GM23338 (cell line): ENCODE measurements around the gene NRL. TPM values are rescaled to one million over a fixed set of nuclear protein-coding genes. Genes with fewer than 3 reads are reported as not detected.

Source experiments
- ATAC-seq: fragments of 200-7000 bp; cut with Tn5 transposase; 3 replicates; pipeline ENCODE4 v1.9.1; 2020
- DNase-seq: peaks from one replicate; pipeline ENCODE4 v3.0.0-alpha.2; 2015; ENCODE audit warnings: low spot score
- H2AFZ ChIP-seq: fragments of 200-600 bp; sonication (generic); 2 replicates; pipeline ENCODE4 v1.8.0; 2016; ENCODE audit warnings: antibody characterized with exemption, mild to moderate bottlenecking, moderate library complexity
- H3F3A ChIP-seq: fragments of 200-600 bp; sonication (generic); replicated peaks from 2 replicates; pipeline ENCODE4 v1.8.0; 2017; ENCODE audit warnings: antibody characterized with exemption, mixed run types, low read depth
- H3K27ac ChIP-seq: fragments of 200-600 bp; sonication (generic); 2 replicates; pipeline ENCODE4 v1.6.1; 2016; ENCODE audit warnings: low read depth
- H3K27me3 ChIP-seq: fragments of 200-600 bp; sonication (generic); 2 replicates; pipeline ENCODE4 v1.8.0; 2016; ENCODE audit warnings: mild to moderate bottlenecking, mixed run types, moderate library complexity; ENCODE audit not compliant: insufficient read depth
- H3K36me3 ChIP-seq: fragments of 200-600 bp; sonication (generic); 2 replicates; pipeline ENCODE4 v1.8.0; 2016; ENCODE audit warnings: mild to moderate bottlenecking; ENCODE audit not compliant: insufficient read depth
- H3K4me1 ChIP-seq: fragments of 200-600 bp; sonication (generic); 2 replicates; pipeline ENCODE4 v1.8.0; 2016; ENCODE audit warnings: mild to moderate bottlenecking, moderate library complexity; ENCODE audit not compliant: insufficient read depth
- H3K4me2 ChIP-seq: fragments of 200-600 bp; sonication (generic); 2 replicates; pipeline ENCODE4 v1.7.1; 2017; ENCODE audit warnings: mixed run types
- H3K4me3 ChIP-seq: fragments of 200-600 bp; sonication (generic); 2 replicates; pipeline ENCODE4 v1.6.1; 2016; ENCODE audit warnings: mixed run types
- H3K79me2 ChIP-seq: fragments of 200-600 bp; sonication (generic); replicated peaks from 2 replicates; pipeline ENCODE4 v1.8.0; 2017; ENCODE audit warnings: mild to moderate bottlenecking; ENCODE audit not compliant: insufficient read depth
- H3K9me2 ChIP-seq: fragments of 200-600 bp; sonication (generic); 2 replicates; pipeline ENCODE4 v1.8.0; 2017; ENCODE audit not compliant: insufficient read depth
- H4K20me1 ChIP-seq: fragments of 200-600 bp; sonication (generic); replicated peaks from 2 replicates; pipeline ENCODE4 v1.8.0; 2017; ENCODE audit warnings: mild to moderate bottlenecking; ENCODE audit not compliant: insufficient read depth
- H3K27ac Mint-ChIP-seq: 2 replicates; pipeline ENCODE4 v1.8.0; 2020; ENCODE audit warnings: inconsistent platforms, mild to moderate bottlenecking, moderate library complexity, mixed read lengths
- H3K27me3 Mint-ChIP-seq: 3 replicates; pipeline ENCODE4 v1.8.0; 2022; ENCODE audit warnings: low read depth, mild to moderate bottlenecking, moderate library complexity, mixed read lengths, inconsistent platforms; ENCODE audit not compliant: insufficient read depth, poor library complexity
- H3K36me3 Mint-ChIP-seq: 3 replicates; pipeline ENCODE4 v1.8.0; 2021; ENCODE audit warnings: low read depth, mild to moderate bottlenecking, inconsistent platforms, moderate library complexity, mixed read lengths
- H3K4me1 Mint-ChIP-seq: 3 replicates; pipeline ENCODE4 v1.8.0; 2020; ENCODE audit warnings: mild to moderate bottlenecking, inconsistent platforms, mixed read lengths
- H3K4me3 Mint-ChIP-seq: 3 replicates; pipeline ENCODE4 v1.8.0; 2021; ENCODE audit warnings: moderate library complexity, mild to moderate bottlenecking, inconsistent platforms, mixed read lengths
- H3K9me3 Mint-ChIP-seq: 3 replicates; pipeline ENCODE4 v1.8.0; 2020; ENCODE audit warnings: moderate library complexity, mild to moderate bottlenecking, inconsistent platforms, mixed read lengths
- CREB1 ChIP-seq: fragments of 250-450 bp; sonication (Bioruptor Pico); IDR thresholded peaks from 2 replicates; pipeline ENCODE4 v1.5.0; 2020; ENCODE audit warnings: low read depth, mild to moderate bottlenecking, moderate library complexity
- EZH2phosphoT487 ChIP-seq: fragments of 200-600 bp; sonication (generic); IDR thresholded peaks from one replicate; pipeline ENCODE4 v1.8.1; 2018; ENCODE audit warnings: antibody characterized with exemption; ENCODE audit not compliant: unreplicated experiment
- POLR2AphosphoS5 ChIP-seq: IDR thresholded peaks from 2 replicates; pipeline ENCODE4 v1.6.1; 2016; ENCODE audit warnings: antibody characterized with exemption, low read depth
- ZNF331 ChIP-seq: fragments of 250-450 bp; sonication (Bioruptor Pico); IDR thresholded peaks from 2 replicates; pipeline ENCODE4 v1.5.0; 2020; ENCODE audit warnings: low read depth, mild to moderate bottlenecking, moderate library complexity
- polyA plus RNA-seq: library from polyadenylated mRNA; unstranded; fragments of >200 nt; fragmentation: Nextera tagmentation; extraction: Ambion mirVana; gene quantifications from 2 replicates; pipeline ENCODE4 v1.2.1, GENCODE V29; 2016
- total RNA-seq: library from RNA; depleted of rRNA; stranded (reverse); fragments of >200 nt; shearing (Covaris generic); gene quantifications from 2 replicates; pipeline ENCODE4 v1.2.3, GENCODE V29; 2014
- TF ChIP-seq, protein P1 (sequence below): fragments of 250-450 bp; sonication (Bioruptor Pico); IDR thresholded peaks from 2 replicates; pipeline ENCODE4 v1.5.0; 2020; ENCODE audit warnings: mild to moderate bottlenecking, moderate library complexity

NRL gene
- total and polyA plus RNA-seq, 2 experiments from 2014 or later = 1.8 to 2.2 TPM

DNA sequence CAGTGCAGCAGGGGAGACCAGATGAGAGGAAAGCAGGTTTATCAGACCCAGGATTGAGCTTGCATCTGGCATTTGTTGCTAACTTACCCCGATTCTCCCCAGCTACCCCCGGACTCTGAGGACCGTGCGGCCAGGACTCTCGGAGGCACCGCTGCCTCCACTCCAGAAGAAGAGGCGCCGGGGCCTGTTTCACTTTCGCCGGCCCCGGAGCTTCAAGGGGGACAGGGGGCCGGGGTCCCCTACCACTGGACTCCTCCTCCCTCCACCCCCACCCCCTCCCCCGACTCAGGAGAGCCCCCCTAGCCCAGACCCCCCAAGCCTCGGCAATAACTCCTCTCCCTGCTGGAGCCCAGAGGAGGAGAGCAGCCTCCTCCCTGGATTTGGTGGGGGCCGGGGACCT, 49.9 kb downstream of the NRL start:
- no peaks in the 10 kb centered on the region for H3K36me3 ChIP-seq
- no peak for ATAC-seq

More for the DNA sequence above, 49.9 kb downstream of the NRL start:
- H3K27me3 Mint-ChIP-seq = peaks cover 2% of the 10 kb centered on the region
- H4K20me1 ChIP-seq = no peaks in the 10 kb centered on the region
- H3K4me3 ChIP-seq = no peak overlapping the region
- TF ChIP-seq, protein P1, sequence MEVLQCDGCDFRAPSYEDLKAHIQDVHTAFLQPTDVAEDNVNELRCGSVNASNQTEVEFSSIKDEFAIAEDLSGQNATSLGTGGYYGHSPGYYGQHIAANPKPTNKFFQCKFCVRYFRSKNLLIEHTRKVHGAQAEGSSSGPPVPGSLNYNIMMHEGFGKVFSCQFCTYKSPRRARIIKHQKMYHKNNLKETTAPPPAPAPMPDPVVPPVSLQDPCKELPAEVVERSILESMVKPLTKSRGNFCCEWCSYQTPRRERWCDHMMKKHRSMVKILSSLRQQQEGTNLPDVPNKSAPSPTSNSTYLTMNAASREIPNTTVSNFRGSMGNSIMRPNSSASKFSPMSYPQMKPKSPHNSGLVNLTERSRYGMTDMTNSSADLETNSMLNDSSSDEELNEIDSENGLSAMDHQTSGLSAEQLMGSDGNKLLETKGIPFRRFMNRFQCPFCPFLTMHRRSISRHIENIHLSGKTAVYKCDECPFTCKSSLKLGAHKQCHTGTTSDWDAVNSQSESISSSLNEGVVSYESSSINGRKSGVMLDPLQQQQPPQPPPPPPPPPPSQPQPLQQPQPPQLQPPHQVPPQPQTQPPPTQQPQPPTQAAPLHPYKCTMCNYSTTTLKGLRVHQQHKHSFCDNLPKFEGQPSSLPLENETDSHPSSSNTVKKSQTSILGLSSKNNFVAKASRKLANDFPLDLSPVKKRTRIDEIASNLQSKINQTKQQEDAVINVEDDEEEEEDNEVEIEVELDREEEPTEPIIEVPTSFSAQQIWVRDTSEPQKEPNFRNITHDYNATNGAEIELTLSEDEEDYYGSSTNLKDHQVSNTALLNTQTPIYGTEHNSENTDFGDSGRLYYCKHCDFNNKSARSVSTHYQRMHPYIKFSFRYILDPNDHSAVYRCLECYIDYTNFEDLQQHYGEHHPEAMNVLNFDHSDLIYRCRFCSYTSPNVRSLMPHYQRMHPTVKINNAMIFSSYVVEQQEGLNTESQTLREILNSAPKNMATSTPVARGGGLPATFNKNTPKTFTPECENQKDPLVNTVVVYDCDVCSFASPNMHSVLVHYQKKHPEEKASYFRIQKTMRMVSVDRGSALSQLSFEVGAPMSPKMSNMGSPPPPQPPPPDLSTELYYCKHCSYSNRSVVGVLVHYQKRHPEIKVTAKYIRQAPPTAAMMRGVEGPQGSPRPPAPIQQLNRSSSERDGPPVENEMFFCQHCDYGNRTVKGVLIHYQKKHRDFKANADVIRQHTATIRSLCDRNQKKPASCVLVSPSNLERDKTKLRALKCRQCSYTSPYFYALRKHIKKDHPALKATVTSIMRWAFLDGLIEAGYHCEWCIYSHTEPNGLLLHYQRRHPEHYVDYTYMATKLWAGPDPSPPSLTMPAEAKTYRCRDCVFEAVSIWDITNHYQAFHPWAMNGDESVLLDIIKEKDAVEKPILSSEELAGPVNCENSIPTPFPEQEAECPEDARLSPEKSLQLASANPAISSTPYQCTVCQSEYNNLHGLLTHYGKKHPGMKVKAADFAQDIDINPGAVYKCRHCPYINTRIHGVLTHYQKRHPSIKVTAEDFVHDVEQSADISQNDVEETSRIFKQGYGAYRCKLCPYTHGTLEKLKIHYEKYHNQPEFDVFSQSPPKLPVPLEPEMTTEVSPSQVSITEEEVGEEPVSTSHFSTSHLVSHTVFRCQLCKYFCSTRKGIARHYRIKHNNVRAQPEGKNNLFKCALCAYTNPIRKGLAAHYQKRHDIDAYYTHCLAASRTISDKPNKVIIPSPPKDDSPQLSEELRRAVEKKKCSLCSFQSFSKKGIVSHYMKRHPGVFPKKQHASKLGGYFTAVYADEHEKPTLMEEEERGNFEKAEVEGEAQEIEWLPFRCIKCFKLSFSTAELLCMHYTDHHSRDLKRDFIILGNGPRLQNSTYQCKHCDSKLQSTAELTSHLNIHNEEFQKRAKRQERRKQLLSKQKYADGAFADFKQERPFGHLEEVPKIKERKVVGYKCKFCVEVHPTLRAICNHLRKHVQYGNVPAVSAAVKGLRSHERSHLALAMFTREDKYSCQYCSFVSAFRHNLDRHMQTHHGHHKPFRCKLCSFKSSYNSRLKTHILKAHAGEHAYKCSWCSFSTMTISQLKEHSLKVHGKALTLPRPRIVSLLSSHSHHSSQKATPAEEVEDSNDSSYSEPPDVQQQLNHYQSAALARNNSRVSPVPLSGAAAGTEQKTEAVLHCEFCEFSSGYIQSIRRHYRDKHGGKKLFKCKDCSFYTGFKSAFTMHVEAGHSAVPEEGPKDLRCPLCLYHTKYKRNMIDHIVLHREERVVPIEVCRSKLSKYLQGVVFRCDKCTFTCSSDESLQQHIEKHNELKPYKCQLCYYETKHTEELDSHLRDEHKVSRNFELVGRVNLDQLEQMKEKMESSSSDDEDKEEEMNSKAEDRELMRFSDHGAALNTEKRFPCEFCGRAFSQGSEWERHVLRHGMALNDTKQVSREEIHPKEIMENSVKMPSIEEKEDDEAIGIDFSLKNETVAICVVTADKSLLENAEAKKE (CRISPR knock-in tag) = no peak
- TF ChIP-seq POLR2AphosphoS5 (no peak), CREB1 (CRISPR knock-in tag) (no peak), ZNF331 (no peak), EZH2phosphoT487 (no peak)
- no peaks in the 10 kb centered on the region for H3F3A ChIP-seq
- H3K79me2 ChIP-seq = no peaks in the 10 kb centered on the region
- H2AFZ ChIP-seq = no peak overlapping the region
- H3K27me3 ChIP-seq = no peaks in the 10 kb centered on the region
- H3K4me2 ChIP-seq = no peak overlapping the region
- no peaks in the 10 kb centered on the region for H3K4me1 ChIP-seq
- H3K36me3 Mint-ChIP-seq = no peaks in the 10 kb centered on the region
- H3K27ac Mint-ChIP-seq = no peak overlapping the region
- no peak overlapping the region for H3K4me3 Mint-ChIP-seq
- H3K4me1 Mint-ChIP-seq = peaks cover 3% of the 10 kb centered on the region; the same call in 1 of the 3 replicates
- H3K9me3 Mint-ChIP-seq = no peaks in the 10 kb centered on the region; the same call in 2 of the 3 replicates
- DNase-seq = no peak
- H3K9me2 ChIP-seq = no peaks in the 10 kb centered on the region
- H3K27ac ChIP-seq = no peak overlapping the region
